H9 (cell line): Measurements from ENCODE around the gene CDC16. TPM values are rescaled to one million over a fixed set of nuclear protein-coding genes. Genes with fewer than 3 reads are reported as not detected.

ENCODE experiments used
- DNase-seq: peaks from one replicate; pipeline ENCODE4 v3.0.0-alpha.2; 2017
- H2AFZ ChIP-seq: one replicate; pipeline ENCODE4 v1.6.1; 2013; ENCODE audit warnings: mild to moderate bottlenecking, low read length, control low read depth, moderate library complexity
- H2AK5ac ChIP-seq: 2 replicates; pipeline ENCODE4 v1.6.1; 2013; ENCODE audit warnings: low read length, control low read depth, mixed read lengths; ENCODE audit not compliant: insufficient read length
- H2BK120ac ChIP-seq: one replicate; pipeline ENCODE4 v1.6.1; 2013; ENCODE audit warnings: low read depth, mild to moderate bottlenecking, low read length, control low read depth, inconsistent platforms; ENCODE audit not compliant: poor library complexity, severe bottlenecking
- H2BK12ac ChIP-seq: 2 replicates; pipeline ENCODE4 v1.6.1; 2013; ENCODE audit warnings: low read length, control low read depth, mixed read lengths, low read depth; ENCODE audit not compliant: insufficient read length
- H2BK15ac ChIP-seq: 2 replicates; pipeline ENCODE4 v1.6.1; 2013; ENCODE audit warnings: low read depth, low read length, control low read depth
- H2BK20ac ChIP-seq: one replicate; pipeline ENCODE4 v1.6.1; 2013; ENCODE audit warnings: low read depth, mild to moderate bottlenecking, low read length, control low read depth, inconsistent platforms; ENCODE audit not compliant: poor library complexity, severe bottlenecking
- H2BK5ac ChIP-seq: 2 replicates; pipeline ENCODE4 v1.6.1; 2013; ENCODE audit warnings: low read length, control low read depth, mixed read lengths; ENCODE audit not compliant: insufficient read length
- H3K14ac ChIP-seq: 2 replicates; pipeline ENCODE4 v1.6.1; 2013; ENCODE audit warnings: low read length, control low read depth; ENCODE audit not compliant: insufficient read depth
- H3K18ac ChIP-seq: 2 replicates; pipeline ENCODE4 v1.6.1; 2013; ENCODE audit warnings: low read depth, mild to moderate bottlenecking, mixed read lengths, low read length, control low read depth; ENCODE audit not compliant: insufficient read length
- H3K23ac ChIP-seq: 2 replicates; pipeline ENCODE4 v1.6.1; 2013; ENCODE audit warnings: low read length, control low read depth, mixed read lengths, low read depth; ENCODE audit not compliant: insufficient read length
- H3K23me2 ChIP-seq: 2 replicates; pipeline ENCODE4 v1.6.1; 2013; ENCODE audit warnings: low read depth, mild to moderate bottlenecking, mixed read lengths, low read length, control low read depth; ENCODE audit not compliant: insufficient read length, poor library complexity, severe bottlenecking
- H3K27ac ChIP-seq: 2 replicates; pipeline ENCODE4 v1.5.1; 2013; ENCODE audit warnings: low read length, control low read depth, mixed read lengths, low read depth; ENCODE audit not compliant: insufficient read length
- H3K27me3 ChIP-seq: 2 replicates; pipeline ENCODE4 v1.6.1; 2013; ENCODE audit warnings: low read length, control low read depth, inconsistent platforms; ENCODE audit not compliant: insufficient read depth
- H3K4ac ChIP-seq: 2 replicates; pipeline ENCODE4 v1.6.1; 2013; ENCODE audit warnings: low read depth, mild to moderate bottlenecking, control low read depth, inconsistent platforms, low read length, moderate library complexity
- H3K4me1 ChIP-seq: 2 replicates; pipeline ENCODE4 v1.6.1; 2013; ENCODE audit warnings: low read length, control low read depth, inconsistent platforms; ENCODE audit not compliant: insufficient read depth
- H3K4me2 ChIP-seq: 2 replicates; pipeline ENCODE4 v1.6.1; 2013; ENCODE audit warnings: low read length, control low read depth, mixed read lengths; ENCODE audit not compliant: insufficient read length, insufficient read depth
- H3K56ac ChIP-seq: 2 replicates; pipeline ENCODE4 v1.6.1; 2013; ENCODE audit warnings: low read depth, mild to moderate bottlenecking, mixed read lengths, low read length, control low read depth; ENCODE audit not compliant: insufficient read length
- H3K79me1 ChIP-seq: 2 replicates; pipeline ENCODE4 v1.6.1; 2013; ENCODE audit warnings: low read depth, mild to moderate bottlenecking, moderate library complexity, low read length, control low read depth, inconsistent platforms; ENCODE audit not compliant: insufficient read depth, poor library complexity, severe bottlenecking
- H3K79me2 ChIP-seq: 2 replicates; pipeline ENCODE4 v1.6.1; 2013; ENCODE audit warnings: low read length, control low read depth, inconsistent platforms; ENCODE audit not compliant: insufficient read depth
- H3K9ac ChIP-seq: 2 replicates; pipeline ENCODE4 v1.6.1; 2013; ENCODE audit warnings: low read length, control low read depth, mixed read lengths; ENCODE audit not compliant: insufficient read length; ENCODE audit errors: extremely low read depth
- H3K9me3 ChIP-seq: one replicate; pipeline ENCODE4 v1.6.1; 2013; ENCODE audit warnings: low read depth, low read length, inconsistent platforms; ENCODE audit not compliant: control insufficient read depth
- H3T11ph ChIP-seq: one replicate; pipeline ENCODE4 v1.6.1; 2013; ENCODE audit warnings: mild to moderate bottlenecking, low read length, control low read depth, inconsistent platforms
- H4K20me1 ChIP-seq: one replicate; pipeline ENCODE4 v1.6.1; 2013; ENCODE audit not compliant: control insufficient read depth, insufficient read length, insufficient read depth
- H4K5ac ChIP-seq: 2 replicates; pipeline ENCODE4 v1.6.1; 2013; ENCODE audit warnings: low read depth, mild to moderate bottlenecking, mixed read lengths, low read length, control low read depth; ENCODE audit not compliant: insufficient read length
- H4K8ac ChIP-seq: replicated peaks from 2 replicates; pipeline ENCODE4 v1.6.1; 2013; ENCODE audit warnings: low read length, control low read depth, mixed read lengths, low read depth; ENCODE audit not compliant: insufficient read length
- H4K91ac ChIP-seq: 2 replicates; pipeline ENCODE4 v1.6.1; 2013; ENCODE audit warnings: low read depth, mild to moderate bottlenecking, moderate library complexity, mixed read lengths, low read length, control low read depth; ENCODE audit not compliant: insufficient read length
- H3K27ac Mint-ChIP-seq, 3 experiments: 2 replicates in 2 of 3; 3 replicates in 1 of 3; pipeline ENCODE4 v1.8.0; 2020 to 2021; ENCODE audit warnings: mixed read lengths in 3 of 3, mild to moderate bottlenecking in 1 of 3, moderate library complexity in 1 of 3
- H3K27me3 Mint-ChIP-seq: 2 replicates; pipeline ENCODE4 v1.8.0; 2021; ENCODE audit warnings: low read depth, mild to moderate bottlenecking, moderate library complexity, mixed read lengths
- H3K36me3 Mint-ChIP-seq, 3 experiments: 2 replicates in 2 of 3; 3 replicates in 1 of 3; pipeline ENCODE4 v1.8.0; 2020 to 2021; ENCODE audit warnings: low read depth in 3 of 3, mixed read lengths in 3 of 3; ENCODE audit not compliant: insufficient read depth in 1 of 3
- H3K4me1 Mint-ChIP-seq, 2 experiments: 2 replicates each; pipeline ENCODE4 v1.8.0; 2020; ENCODE audit warnings: mixed read lengths in 2 of 2
- H3K4me3 Mint-ChIP-seq, 2 experiments: 2 replicates in 1 of 2; 3 replicates in 1 of 2; pipeline ENCODE4 v1.8.0; 2020 to 2021; ENCODE audit warnings: mild to moderate bottlenecking in 2 of 2, mixed read lengths in 2 of 2, moderate library complexity in 1 of 2
- H3K9me3 Mint-ChIP-seq, 2 experiments: 2 replicates in 1 of 2; 3 replicates in 1 of 2; pipeline ENCODE4 v1.8.0; 2020; ENCODE audit warnings: mild to moderate bottlenecking in 2 of 2, mixed read lengths in 2 of 2, moderate library complexity in 1 of 2
- CTCF ChIP-seq: fragments of 200-600 bp; sonication (generic); conservative IDR thresholded peaks from 3 replicates; pipeline ENCODE4 v1.8.0; 2021; ENCODE audit warnings: antibody characterized with exemption, mild to moderate bottlenecking
- WGBS: extraction: QIAGEN DNeasy Blood & Tissue Kit; methylation state at CpG from one replicate; pipeline ENCODE4 v1.1.7; 2013; ENCODE audit warnings: missing lambda C conversion rate, low lambda C conversion rate, mixed read lengths; ENCODE audit not compliant: insufficient read length; ENCODE audit errors: extremely low coverage; 5-methylcytosine and 5-hydroxymethylcytosine counted together
- total RNA-seq: library from RNA; stranded (reverse); gene quantifications from 2 replicates; pipeline ENCODE4 v1.2.1, GENCODE V29; 2021

Gene CDC16
- total RNA-seq, 1 experiment from 2014 or later, result 91.9 TPM

- no peak overlapping the region for H4K5ac ChIP-seq
- H3K79me1 ChIP-seq, result no peaks in the 10 kb centered on the region
- H4K20me1 ChIP-seq, result no peaks in the 10 kb centered on the region
- no peak overlapping the region for H4K8ac ChIP-seq
- Mint-ChIP-seq H3K27me3 (no peaks in the 10 kb centered on the region; the same call in 1 of the 2 replicates), H3K27ac (0 out of 7 replicates have a peak overlapping the region, but pooled peaks of 1 of the 3 experiments have one; percentile 46), H3K4me3 (no peak overlapping the region; a peak in 1 of 5 replicates), H3K9me3 (no peaks in the 10 kb centered on the region), H3K4me1 (peaks cover 11 to 12% of the 10 kb centered on the region in 2 experiments), H3K36me3 (peaks cover 42 to 73% (median 61%) of the 10 kb centered on the region in 3 experiments)
- no peak overlapping the region for H2BK5ac ChIP-seq
- H3T11ph ChIP-seq, result no peak overlapping the region
- H3K4me1 ChIP-seq, result no peaks in the 10 kb centered on the region
- no peak overlapping the region for H3K9ac ChIP-seq
- H2BK20ac ChIP-seq, result no peak overlapping the region
- no peak for TF ChIP-seq CTCF
- DNase-seq, result no peak
- no peaks in the 10 kb centered on the region for H3K27me3 ChIP-seq
- H3K23ac ChIP-seq, result no peak overlapping the region
- no peak overlapping the region for H4K91ac ChIP-seq
- H3K14ac ChIP-seq, result no peak overlapping the region
- H3K56ac ChIP-seq, result no peak overlapping the region
- H2AK5ac ChIP-seq, result no peak overlapping the region
- WGBS, result no CpG with 5 or more reads among the region's 4 CpGs
- no peak overlapping the region for H2BK120ac ChIP-seq
- H3K4ac ChIP-seq, result no peak overlapping the region
- H2BK15ac ChIP-seq, result no peak overlapping the region
- H3K27ac ChIP-seq, result no peak overlapping the region
- H2BK12ac ChIP-seq, result no peak overlapping the region
- H3K4me2 ChIP-seq, result no peak overlapping the region
- H3K79me2 ChIP-seq, result peaks cover 4% of the 10 kb centered on the region; the same call in 1 of the 2 replicates
- H3K23me2 ChIP-seq, result no peaks in the 10 kb centered on the region
- no peak overlapping the region for H3K18ac ChIP-seq
- no peaks in the 10 kb centered on the region for H3K9me3 ChIP-seq
- no peak overlapping the region for H2AFZ ChIP-seq
Observed at GRCh38 chr13:114285166-114285808, 50.6 kb downstream of the CDC16 start.
